H7 (cell line): ENCODE measurements around the gene ZNF493. TPM values are rescaled to one million over a fixed set of nuclear protein-coding genes. Genes with fewer than 3 reads are reported as not detected.

Source experiments
- DNase-seq: peaks from one replicate; pipeline ENCODE4 v3.0.0; 2012
- H3K27me3 ChIP-seq: 2 replicates; pipeline ENCODE4 v1.6.0; 2011; ENCODE audit warnings: mild to moderate bottlenecking, low read length; ENCODE audit not compliant: control insufficient read depth, insufficient read depth
- H3K36me3 ChIP-seq: replicated peaks from 2 replicates; pipeline ENCODE4 v1.5.1; 2011; ENCODE audit warnings: low read length; ENCODE audit not compliant: control insufficient read depth, insufficient read depth
- H3K4me3 ChIP-seq: 2 replicates; pipeline ENCODE4 v1.5.1; 2011; ENCODE audit warnings: low read depth, mild to moderate bottlenecking, control low read depth, low read length, moderate library complexity; ENCODE audit not compliant: insufficient read depth
- total RNA-seq: library from RNA; depleted of rRNA; stranded (reverse); fragments of >200 nt; shearing (Covaris generic); gene quantifications from 2 replicates; pipeline ENCODE4 v1.2.3, GENCODE V29; 2014; rRNA removed

The ZNF493 gene
- 3.1 and 5.2 TPM in 2 replicates for total RNA-seq

DNA sequence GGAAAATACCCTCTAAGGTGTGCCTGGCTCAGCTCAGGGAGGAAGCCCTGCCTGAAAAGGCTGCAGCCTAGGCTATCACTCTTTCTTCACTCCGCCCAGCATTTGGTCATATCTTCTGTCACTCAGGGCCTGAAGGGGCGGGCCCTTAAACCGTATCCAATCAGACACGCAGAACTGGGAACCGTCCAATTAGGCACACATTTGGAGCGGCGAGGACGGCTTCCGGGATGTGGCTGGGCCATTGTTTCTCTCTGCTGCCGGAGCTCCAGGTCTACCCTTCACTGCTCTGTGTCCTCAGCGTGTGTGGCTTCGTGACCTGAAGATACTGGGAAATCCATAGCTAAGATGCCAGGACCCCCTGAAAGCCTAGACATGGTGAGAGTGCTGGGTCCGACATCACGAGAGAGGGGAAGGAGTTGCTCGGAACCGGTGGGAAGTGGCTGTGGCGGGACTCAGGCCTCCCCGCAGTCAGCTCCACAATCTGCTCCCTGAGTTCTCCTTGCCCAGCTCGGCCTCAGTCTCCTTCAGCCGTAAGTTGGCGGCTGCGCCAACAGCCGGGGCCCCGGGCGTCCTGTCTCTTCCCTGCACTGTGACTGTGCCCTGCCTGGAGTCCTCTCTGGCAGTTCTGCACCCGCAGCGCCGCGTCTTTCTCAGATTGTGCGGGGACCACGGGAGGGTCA, at the start of gene ZNF493:
TSS of gene ZNF493 (plus strand) at position 241 of the 680 bp plus-strand sequence. CDS start at position 346, 105 bp downstream.
- peak; percentile 81 for DNase-seq
- Histone ChIP-seq H3K27me3 (no peaks in the 10 kb centered on the region), H3K36me3 (0 out of 2 replicates have a peak, but pooled peaks cover 2% of the 10 kb centered on the region), H3K4me3 (peak within 1 kb of the TSS; percentile 84)

DNA sequence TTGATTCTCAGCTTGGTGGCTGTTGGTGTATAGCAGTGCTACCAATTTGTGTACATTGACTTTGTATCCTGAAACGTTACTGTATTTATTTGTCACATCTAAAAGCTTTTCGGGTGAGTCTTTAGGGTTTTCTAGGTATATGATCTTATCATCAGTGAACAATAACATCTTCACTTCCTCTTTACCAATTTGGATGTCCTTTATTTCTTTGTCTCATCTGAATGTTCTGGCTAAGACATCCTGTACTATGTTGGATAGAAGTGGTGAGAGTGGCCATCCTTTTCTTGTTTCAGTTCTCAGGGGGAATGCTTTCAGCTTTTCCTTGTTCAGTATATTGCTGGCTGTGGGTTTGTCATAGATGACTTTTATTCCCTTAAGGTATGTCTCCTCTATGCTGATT, 44.1 kb upstream of the ZNF493 start:
- H3K27me3 ChIP-seq, result no peaks in the 10 kb centered on the region

DNA sequence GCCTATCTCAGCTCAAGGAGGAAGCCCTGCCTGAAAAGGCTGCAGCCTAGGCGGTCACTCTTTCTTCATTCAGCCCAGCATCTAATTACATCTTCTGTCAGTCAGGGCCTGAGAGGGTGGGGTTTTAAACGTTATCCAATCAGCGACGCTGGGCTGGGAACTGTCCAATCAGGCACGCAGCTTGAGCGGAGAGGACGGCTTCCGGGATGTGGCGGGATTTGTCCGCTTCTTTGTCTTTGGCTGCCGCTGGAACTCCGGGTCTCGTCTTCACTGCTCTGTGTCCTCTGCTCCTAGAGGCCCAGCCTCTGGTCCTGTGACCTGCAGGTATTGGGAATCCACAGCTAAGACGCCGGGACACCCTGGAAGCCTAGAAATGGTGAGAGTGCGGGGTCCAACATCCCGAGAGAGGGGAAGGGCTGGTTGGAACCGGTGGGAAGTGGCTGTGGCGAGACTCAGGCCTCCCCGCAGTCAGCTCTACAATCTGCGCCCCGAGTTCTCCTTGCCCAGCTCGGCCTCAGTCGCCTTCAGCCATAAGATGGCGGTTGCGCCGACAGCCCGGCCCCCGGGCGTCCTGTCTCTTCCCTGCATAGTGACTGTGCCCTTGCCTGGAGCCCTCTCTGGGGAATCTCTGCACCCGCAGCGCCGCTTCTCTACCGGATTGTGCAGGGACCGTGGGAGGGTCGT, 38.0 kb upstream of the ZNF493 start, which contains the start of gene ZNF738:
TSS of gene ZNF738 (plus strand) at position 233 of the 684 bp plus-strand sequence. CDS start at position 374, 141 bp downstream.
- no peaks in the 10 kb centered on the region for H3K27me3 ChIP-seq
- H3K4me3 ChIP-seq, result peak within 1 kb of the TSS; percentile 75
- DNase-seq, result peak; percentile 90
- H3K36me3 ChIP-seq, result peaks cover 4% of the 10 kb centered on the region

More for the DNA sequence above, 44.1 kb upstream of the ZNF493 start:
- H3K36me3 ChIP-seq, result no peaks in the 10 kb centered on the region
- no peak overlapping the region for H3K4me3 ChIP-seq
- DNase-seq, result no peak

DNA sequence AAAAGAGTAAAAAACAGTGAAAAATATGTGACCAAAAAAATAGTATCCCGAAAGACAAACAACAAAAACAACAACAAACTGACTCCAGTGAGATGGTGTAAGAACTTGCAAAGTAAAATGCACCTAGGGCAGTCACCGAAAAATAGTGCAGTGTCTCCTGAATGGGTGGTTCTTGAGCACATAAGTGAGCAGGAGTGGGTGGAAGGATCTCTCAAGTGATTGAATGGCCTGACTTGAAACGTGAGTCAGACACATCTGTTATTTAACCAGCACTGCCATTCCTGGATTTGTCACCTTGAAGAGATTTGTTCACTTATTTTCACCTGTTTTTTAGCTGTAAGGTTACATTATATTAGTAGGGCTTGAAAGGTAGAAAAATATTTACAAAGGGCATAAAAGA, 34.6 kb upstream of the ZNF493 start:
- Histone ChIP-seq H3K4me3 (no peak overlapping the region), H3K27me3 (no peaks in the 10 kb centered on the region), H3K36me3 (peaks cover 10% of the 10 kb centered on the region)
- no peak for DNase-seq

DNA sequence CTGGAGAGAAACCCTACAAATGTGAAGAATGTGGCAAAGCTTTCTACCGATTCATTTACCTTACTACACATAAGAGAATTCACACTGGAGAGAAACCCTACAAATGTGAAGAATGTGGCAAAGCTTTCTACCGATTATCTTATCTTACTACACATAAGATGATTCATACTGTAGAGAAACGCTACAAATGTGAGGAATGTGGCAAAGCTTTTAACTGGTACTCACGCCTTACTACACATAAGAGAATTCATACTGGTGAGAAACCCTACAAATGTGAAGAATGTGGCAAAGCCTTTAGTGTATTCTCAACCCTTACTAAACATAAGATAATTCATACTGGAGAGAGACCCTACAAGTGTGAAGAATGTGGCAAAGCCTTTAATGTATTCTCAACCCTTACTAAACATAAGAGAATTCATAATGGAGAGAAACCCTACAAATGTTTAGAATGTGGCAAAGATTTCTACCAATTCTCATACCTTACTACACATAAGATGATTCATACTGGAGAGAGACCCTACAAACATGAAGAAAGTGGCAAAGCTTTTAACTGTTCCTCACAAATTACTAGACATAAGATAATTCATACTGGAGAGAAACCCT, 12.9 kb upstream of the ZNF493 start:
- H3K27me3 ChIP-seq, result no peaks in the 10 kb centered on the region
- DNase-seq, result no peak
- peaks cover 6% of the 10 kb centered on the region for H3K36me3 ChIP-seq
- H3K4me3 ChIP-seq, result no peak overlapping the region

DNA sequence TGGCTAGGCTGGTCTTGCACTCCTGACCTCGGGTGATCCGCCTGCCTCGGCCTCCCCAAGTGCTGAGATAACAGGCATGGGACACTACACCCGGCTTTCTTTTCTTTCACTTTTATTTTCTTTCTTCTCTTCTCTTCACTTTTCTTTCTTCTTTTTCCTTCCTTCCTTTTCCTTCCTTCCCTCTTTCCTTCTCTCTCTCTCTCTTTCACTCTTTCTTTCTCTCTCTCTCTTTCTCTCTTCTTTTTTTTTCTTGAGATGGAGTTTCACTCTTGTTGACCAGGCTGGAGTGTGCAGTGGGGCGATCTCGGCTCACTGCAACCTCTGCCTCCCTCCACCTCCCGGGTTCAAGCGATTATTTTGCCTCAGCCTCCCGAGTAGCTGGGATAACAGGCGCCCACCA, 812 bp upstream of the ZNF493 start:
- H3K4me3 ChIP-seq, result no peak overlapping the region
- H3K36me3 ChIP-seq, result 0 out of 2 replicates have a peak, but pooled peaks cover 2% of the 10 kb centered on the region
- no peak for DNase-seq
- no peaks in the 10 kb centered on the region for H3K27me3 ChIP-seq

DNA sequence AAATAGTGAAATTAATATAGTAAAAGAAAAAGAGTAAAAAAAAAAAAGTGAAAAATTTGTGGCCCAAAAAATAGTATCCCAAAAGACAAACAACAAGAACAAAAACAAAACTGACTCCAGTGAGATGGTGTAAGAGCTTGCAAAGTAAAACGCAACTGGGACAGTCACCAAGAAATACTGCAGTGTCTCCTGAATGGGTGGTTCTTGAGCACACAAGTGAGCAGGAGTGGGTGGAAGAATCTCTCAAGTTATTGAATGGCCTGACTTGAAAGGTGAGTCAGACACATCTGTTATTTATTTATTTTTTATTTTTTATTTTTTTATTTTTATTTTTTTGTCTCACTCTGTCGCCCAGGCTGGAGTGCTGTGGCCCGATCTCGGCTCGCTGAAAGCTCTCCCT, 1.9 kb downstream of the ZNF493 start:
- Histone ChIP-seq H3K4me3 (no peak overlapping the region), H3K27me3 (no peaks in the 10 kb centered on the region)

DNA sequence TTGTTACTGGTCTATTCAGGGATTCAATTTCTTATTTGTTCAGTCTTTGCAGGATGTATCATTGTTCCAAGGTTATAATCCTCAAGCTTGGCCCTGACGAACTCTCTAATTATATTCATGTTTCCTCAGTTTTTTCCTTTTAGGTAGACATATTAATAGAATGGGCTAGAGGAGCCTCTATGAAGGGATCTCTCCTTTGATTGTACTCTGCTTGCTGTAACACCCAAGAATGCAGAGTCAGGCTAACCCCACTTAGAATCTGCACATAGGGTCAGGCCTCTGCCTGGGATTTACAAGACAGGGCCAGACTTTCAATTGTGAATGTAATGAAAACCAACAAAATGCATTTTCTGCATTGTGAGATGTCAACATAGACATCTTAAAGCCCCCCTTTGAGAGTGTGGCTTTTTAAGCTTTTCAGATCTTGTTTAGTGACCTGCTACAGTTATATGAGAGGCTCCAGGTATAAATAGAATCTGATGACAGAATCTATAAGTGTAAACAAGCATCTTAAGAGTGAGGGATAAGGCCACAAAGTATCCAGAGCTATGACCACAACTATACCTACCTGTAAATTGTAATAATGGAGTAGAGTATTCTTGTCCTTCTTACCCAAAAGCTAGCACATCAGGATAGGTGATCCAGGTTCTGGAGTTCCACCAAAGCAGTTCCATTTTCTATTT, 5.5 kb downstream of the ZNF493 start:
- H3K4me3 ChIP-seq, result no peak overlapping the region
- H3K27me3 ChIP-seq, result no peaks in the 10 kb centered on the region
- no peak for DNase-seq
- H3K36me3 ChIP-seq, result peaks cover 2% of the 10 kb centered on the region; the same call in 1 of the 2 replicates

More for the DNA sequence above, 1.9 kb downstream of the ZNF493 start:
- DNase-seq, result no peak
- 0 out of 2 replicates have a peak, but pooled peaks cover 2% of the 10 kb centered on the region for H3K36me3 ChIP-seq

DNA sequence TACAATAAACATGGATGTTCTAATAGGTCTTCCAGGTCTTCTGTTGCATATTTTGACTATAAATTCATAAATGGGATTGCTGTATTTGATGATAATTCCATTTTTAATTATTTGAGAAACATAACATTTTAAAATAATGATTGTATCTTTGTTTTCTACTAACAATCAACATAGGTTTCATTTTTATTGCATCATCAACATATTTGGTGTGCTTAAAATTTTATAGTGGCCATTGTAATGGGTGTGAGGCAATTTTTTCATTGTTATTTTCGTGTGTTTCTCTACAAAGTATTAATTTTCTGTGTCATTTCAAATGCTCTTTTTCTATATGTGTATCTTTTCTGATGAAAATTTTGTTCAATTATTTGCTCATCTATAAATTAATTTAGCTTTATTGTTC, 13.2 kb downstream of the ZNF493 start:
- Histone ChIP-seq H3K27me3 (no peaks in the 10 kb centered on the region), H3K4me3 (no peak overlapping the region), H3K36me3 (no peaks in the 10 kb centered on the region; the same call in none of the 2 replicates)
- DNase-seq, result no peak

DNA sequence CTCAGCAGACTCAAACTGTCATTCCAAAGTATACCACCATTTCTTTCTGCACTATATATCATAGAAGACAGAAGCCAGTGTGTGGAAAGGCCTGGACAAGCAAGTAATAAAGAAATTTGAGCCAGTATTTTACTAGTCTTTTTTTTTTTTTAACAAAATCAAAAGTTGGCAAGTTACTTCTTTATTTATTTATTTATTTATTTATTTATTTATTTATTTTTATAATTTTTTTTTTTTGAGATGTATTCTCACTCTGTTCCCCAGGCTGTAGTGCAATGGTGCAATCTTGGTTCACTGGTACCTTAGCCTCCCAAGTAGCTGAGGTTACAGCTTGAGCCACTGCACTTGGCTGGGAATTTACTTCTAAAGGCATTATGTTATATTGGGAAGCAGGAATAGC, 25.3 kb downstream of the ZNF493 start:
- H3K36me3 ChIP-seq, result no peaks in the 10 kb centered on the region; the same call in none of the 2 replicates
- DNase-seq, result no peak
- H3K4me3 ChIP-seq, result no peak overlapping the region
- no peaks in the 10 kb centered on the region for H3K27me3 ChIP-seq

DNA sequence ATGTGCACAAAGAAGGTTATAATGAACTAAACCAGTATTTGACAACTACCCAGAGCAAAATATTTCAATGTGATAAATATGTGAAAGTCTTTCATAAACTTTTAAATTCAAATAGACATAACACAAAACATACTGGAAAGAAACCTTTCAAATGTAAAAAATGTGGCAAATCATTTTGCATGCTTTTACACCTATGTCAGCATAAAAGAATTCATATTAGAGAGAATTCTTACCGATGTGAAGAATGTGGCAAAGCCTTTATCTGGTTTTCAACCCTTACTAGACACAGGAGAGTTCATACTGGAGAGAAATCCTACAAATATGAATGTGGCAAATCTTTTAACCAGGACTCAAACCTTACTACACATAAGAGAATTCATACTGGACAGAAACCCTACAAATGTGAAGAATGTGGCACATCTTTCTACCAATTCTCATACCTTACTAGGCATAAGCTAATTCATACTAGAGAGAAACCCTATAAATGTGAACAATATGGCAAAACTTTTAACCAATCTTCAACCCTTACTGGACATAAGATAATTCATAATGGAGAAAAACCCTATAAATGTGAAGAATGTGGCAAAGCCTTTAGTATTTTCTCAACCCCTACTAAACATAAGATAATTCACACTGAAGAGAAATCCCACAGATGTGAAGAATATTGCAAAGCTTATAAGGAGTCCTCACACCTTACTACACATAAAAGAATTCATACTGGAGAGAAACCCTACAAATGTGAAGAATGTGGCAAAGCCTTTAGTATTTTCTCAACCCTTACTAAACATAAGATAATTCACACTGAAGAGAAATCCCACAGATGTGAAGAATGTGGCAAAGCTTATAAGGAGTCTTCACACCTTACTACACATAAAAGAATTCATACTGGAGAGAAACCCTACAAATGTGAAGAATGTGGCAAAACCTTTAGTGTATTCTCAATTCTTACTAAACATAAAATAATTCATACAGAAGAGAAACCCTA, 26.4 kb downstream of the ZNF493 start:
- no peaks in the 10 kb centered on the region; the same call in 1 of the 2 replicates for H3K36me3 ChIP-seq
- no peak overlapping the region for H3K4me3 ChIP-seq
- no peak for DNase-seq
- H3K27me3 ChIP-seq, result no peaks in the 10 kb centered on the region

DNA sequence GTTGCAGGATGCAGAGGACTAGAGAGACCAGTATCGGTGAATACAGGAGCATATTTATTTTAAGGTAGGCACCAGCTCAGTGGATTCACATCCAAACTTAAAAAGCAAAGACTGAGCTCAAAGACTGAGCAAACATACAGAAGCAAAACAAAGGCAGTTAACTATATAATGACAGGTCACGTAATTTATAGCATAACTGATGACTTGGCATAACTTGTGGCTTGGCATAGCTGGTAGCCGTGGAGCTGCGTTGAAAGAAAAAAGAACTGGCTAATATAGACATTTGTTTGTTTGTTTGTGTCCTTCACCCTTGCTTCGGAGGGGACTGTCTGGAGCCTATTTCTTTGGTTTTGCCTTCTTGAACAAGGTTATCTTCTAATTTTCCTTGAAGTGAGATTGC, 33.7 kb downstream of the ZNF493 start:
- Histone ChIP-seq H3K4me3 (no peak overlapping the region), H3K36me3 (no peaks in the 10 kb centered on the region), H3K27me3 (no peaks in the 10 kb centered on the region)
- DNase-seq, result no peak

DNA sequence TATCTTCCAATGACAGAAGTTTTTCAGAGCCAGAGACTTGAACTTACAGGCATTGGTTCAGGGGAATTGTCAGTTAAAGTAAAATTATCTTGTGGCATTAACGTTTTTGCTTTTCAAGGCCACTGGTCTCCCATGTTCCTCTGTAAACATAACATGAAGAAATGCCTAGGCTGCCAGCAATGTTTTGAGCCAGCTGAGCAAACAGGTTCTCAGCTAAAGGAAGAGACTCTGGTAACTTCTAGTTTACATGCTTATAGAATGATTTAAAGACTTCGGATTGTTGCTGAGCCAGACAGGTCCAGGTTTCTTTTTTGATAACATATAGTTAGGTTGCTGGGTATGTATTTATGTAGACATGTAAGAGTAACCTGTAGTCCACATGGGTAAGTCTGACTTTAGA, 35.7 kb downstream of the ZNF493 start:
- Histone ChIP-seq H3K36me3 (no peaks in the 10 kb centered on the region), H3K27me3 (no peaks in the 10 kb centered on the region), H3K4me3 (no peak overlapping the region)
- no peak for DNase-seq
